ENCODE data around the gene EP400.

EP400 gene

GRCh38 chr12:132052196-132052932 lies 102.6 kb downstream of the EP400 start:
- no peak for DNase-seq

- DNase-seq = no peak
These were observed 103.9 kb downstream of the EP400 start for GRCh38 chr12:132053338-132054330.

GRCh38 chr12:132054983-132055382 lies 105.2 kb downstream of the EP400 start:
- DNase-seq = no peak

- DNase-seq = no peak
These were observed 105.9 kb downstream of the EP400 start for GRCh38 chr12:132055535-132056096.

GRCh38 chr12:132056320-132056719 lies 106.6 kb downstream of the EP400 start:
- no peak for DNase-seq

- no peak for DNase-seq
These were observed 107.2 kb downstream of the EP400 start for GRCh38 chr12:132056951-132057350.

- DNase-seq = no peak
These were observed 107.9 kb downstream of the EP400 start for GRCh38 chr12:132057691-132058090.

GRCh38 chr12:132061197-132061596 lies 111.5 kb downstream of the EP400 start:
- no peak for DNase-seq

GRCh38 chr12:132061641-132062430 lies 112.1 kb downstream of the EP400 start:
- no peak for DNase-seq

- DNase-seq = no peak
These were observed 112.7 kb downstream of the EP400 start for GRCh38 chr12:132062481-132062880.

- DNase-seq = no peak
These were observed 113.7 kb downstream of the EP400 start for GRCh38 chr12:132063491-132063890.

- no peak for DNase-seq
These were observed 114.9 kb downstream of the EP400 start for GRCh38 chr12:132064631-132065030.

GRCh38 chr12:132065203-132065602 lies 115.5 kb downstream of the EP400 start:
- no peak for DNase-seq

- DNase-seq = no peak
These were observed 116.0 kb downstream of the EP400 start for GRCh38 chr12:132065609-132066344.

GRCh38 chr12:132066345-132066685 lies 116.6 kb downstream of the EP400 start:
- peak; percentile 23 to 43 for DNase-seq

- DNase-seq = no peak
These were observed 117.0 kb downstream of the EP400 start for GRCh38 chr12:132066749-132067148.

- DNase-seq = no peak
These were observed 117.4 kb downstream of the EP400 start for GRCh38 chr12:132067182-132067581.

GRCh38 chr12:132068250-132068649 lies 118.5 kb downstream of the EP400 start:
- DNase-seq = no peak

GRCh38 chr12:132069336-132069985 lies 119.7 kb downstream of the EP400 start:
- DNase-seq = no peak

GRCh38 chr12:132070298-132070697 lies 120.6 kb downstream of the EP400 start:
- DNase-seq = no peak

- DNase-seq = no peak
These were observed 121.5 kb downstream of the EP400 start for GRCh38 chr12:132071040-132071810.

All from CD4-positive, alpha-beta T cell treated with Interferon alpha-2 for 1 hour (primary cell).